ENCODE measurements around the gene EFCAB7. TPM values are rescaled to one million over a fixed set of nuclear protein-coding genes. Genes with fewer than 3 reads are reported as not detected.

EFCAB7 gene
- total RNA-seq, 1 donor from 2014 or later, result 4.7 TPM

DNA sequence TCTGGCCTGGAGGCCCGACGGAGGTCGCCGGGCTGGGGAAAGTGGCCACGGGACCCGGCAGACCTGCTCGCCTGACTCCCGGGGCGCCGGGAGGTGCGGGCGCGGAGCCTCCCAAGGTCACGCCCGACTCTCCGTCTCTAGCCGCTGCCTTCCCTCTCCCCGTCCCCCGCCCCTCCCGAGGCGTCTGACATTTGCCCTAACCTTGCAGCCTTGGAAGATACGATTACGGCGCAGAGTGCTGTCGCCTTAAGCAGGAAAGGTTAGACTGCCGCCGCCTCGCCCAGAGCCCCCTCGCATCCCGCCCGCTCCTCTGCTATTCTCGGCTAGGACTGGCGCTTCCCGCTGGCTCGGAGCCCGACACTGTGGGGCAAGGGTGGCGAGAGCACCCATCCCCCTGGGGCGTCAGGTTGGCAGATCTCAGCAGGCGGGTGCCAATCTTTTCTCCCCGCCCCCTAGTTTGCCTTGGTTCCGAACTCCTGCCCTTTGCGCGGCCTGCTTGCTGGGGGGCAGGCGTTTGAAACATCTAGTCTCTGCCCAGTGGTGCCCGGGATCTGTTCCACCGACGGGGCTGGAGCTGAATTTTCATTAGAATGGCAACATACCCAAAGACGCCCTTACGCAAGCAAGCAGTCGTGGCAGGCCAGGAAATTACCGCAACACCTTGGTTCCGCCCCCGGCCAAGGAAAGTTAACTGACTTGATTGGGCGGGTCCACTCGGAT is 70.7 kb downstream of the EFCAB7 start:
- DNase-seq (ENCODE audit: low spot score), result peak; percentile 51
- H3K27me3 Mint-ChIP-seq (ENCODE audit: unreplicated experiment), result peaks cover 2% of the 10 kb centered on the region
- H3K27ac Mint-ChIP-seq (ENCODE audit: unreplicated experiment), result peak overlapping the region; percentile 42
- H3K4me1 Mint-ChIP-seq (ENCODE audit: unreplicated experiment), result no peaks in the 10 kb centered on the region
- H3K4me3 Mint-ChIP-seq (ENCODE audit: unreplicated experiment), result peak overlapping the region; percentile 91
- TF ChIP-seq, protein P1, sequence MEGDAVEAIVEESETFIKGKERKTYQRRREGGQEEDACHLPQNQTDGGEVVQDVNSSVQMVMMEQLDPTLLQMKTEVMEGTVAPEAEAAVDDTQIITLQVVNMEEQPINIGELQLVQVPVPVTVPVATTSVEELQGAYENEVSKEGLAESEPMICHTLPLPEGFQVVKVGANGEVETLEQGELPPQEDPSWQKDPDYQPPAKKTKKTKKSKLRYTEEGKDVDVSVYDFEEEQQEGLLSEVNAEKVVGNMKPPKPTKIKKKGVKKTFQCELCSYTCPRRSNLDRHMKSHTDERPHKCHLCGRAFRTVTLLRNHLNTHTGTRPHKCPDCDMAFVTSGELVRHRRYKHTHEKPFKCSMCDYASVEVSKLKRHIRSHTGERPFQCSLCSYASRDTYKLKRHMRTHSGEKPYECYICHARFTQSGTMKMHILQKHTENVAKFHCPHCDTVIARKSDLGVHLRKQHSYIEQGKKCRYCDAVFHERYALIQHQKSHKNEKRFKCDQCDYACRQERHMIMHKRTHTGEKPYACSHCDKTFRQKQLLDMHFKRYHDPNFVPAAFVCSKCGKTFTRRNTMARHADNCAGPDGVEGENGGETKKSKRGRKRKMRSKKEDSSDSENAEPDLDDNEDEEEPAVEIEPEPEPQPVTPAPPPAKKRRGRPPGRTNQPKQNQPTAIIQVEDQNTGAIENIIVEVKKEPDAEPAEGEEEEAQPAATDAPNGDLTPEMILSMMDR (IDR thresholded peaks at IDR 0.05; ENCODE audit: unreplicated experiment), result no peak
- H3K36me3 Mint-ChIP-seq (ENCODE audit: low read depth, unreplicated experiment), result no peaks in the 10 kb centered on the region
- H3K9me3 Mint-ChIP-seq (ENCODE audit: unreplicated experiment), result no peaks in the 10 kb centered on the region

DNA sequence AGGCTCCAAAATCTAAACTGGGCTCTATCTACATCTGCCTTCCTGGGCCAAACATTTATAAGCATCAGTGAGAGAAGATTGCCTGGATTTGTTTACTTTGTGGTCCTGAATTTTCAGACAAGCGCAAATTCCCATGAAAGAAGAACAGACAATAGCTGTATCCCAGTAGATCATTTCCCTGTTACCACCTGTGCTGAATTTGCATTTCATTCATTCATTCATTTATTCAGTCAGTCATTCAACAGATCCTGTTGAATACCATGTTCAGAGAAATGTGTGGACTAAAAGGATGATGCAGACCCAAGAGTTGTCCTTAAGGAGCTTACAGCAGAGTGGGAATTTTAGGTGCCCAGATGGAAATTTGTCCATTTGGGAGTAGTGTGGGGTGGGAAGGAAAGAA is 72.1 kb downstream of the EFCAB7 start:
- Mint-ChIP-seq H3K36me3 (ENCODE audit: low read depth, unreplicated experiment) (no peaks in the 10 kb centered on the region), H3K9me3 (ENCODE audit: unreplicated experiment) (no peaks in the 10 kb centered on the region), H3K27me3 (ENCODE audit: unreplicated experiment) (peaks cover 2% of the 10 kb centered on the region), H3K27ac (ENCODE audit: unreplicated experiment) (no peak overlapping the region), H3K4me1 (ENCODE audit: unreplicated experiment) (no peaks in the 10 kb centered on the region), H3K4me3 (ENCODE audit: unreplicated experiment) (no peak overlapping the region)
- no peak for DNase-seq (ENCODE audit: low spot score)
- TF ChIP-seq, protein P1 (IDR thresholded peaks at IDR 0.05; ENCODE audit: unreplicated experiment), result no peak

DNA sequence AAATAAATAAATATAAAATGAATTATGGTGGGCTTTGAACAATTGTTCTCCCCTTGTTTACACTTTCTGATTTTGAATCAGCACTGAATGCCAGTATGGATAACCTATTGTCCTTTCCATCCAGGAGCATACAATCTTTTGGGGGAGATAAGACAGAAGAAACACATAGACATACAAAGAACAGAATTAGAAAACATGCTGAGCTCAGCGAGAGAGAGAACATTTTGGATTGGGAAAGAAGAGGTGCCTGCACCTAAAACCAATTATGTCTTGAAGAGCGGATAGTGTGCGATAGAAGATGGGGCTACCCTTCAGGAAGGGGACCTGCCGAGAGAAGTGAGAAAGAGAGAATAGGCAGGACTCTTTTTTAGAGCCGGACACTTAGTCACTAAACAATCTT is 76.5 kb downstream of the EFCAB7 start:
- Mint-ChIP-seq H3K27ac (ENCODE audit: unreplicated experiment) (no peak overlapping the region), H3K9me3 (ENCODE audit: unreplicated experiment) (no peaks in the 10 kb centered on the region), H3K36me3 (ENCODE audit: low read depth, unreplicated experiment) (no peaks in the 10 kb centered on the region), H3K4me3 (ENCODE audit: unreplicated experiment) (no peak overlapping the region), H3K27me3 (ENCODE audit: unreplicated experiment) (no peaks in the 10 kb centered on the region), H3K4me1 (ENCODE audit: unreplicated experiment) (peaks cover 11% of the 10 kb centered on the region)
- TF ChIP-seq, protein P1 (IDR thresholded peaks at IDR 0.05; ENCODE audit: unreplicated experiment), result no peak
- DNase-seq (ENCODE audit: low spot score), result no peak

DNA sequence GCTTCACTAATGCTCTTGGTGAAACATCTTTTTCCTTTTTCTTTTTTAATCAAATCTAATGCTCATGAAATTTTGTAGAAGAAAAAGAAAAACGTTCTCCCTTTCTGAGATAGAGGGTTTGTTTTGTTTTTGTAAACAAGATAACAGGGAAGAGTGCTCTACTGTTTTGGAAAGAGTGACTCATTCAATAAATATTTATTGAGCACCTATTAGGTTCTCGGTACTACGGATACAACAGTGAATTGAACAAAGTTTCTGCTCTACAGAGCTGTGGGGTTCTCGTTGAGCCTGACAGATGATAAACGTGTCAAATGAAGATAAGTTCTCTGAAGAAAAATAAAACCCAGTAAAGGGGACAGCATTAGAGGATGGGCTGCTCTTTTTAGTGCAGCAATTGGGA is 76.9 kb downstream of the EFCAB7 start:
- H3K36me3 Mint-ChIP-seq (ENCODE audit: low read depth, unreplicated experiment), result no peaks in the 10 kb centered on the region
- no peak for DNase-seq (ENCODE audit: low spot score)
- TF ChIP-seq, protein P1 (IDR thresholded peaks at IDR 0.05; ENCODE audit: unreplicated experiment), result no peak
- no peak overlapping the region for H3K4me3 Mint-ChIP-seq (ENCODE audit: unreplicated experiment)
- H3K27ac Mint-ChIP-seq (ENCODE audit: unreplicated experiment), result no peak overlapping the region
- peaks cover 11% of the 10 kb centered on the region for H3K4me1 Mint-ChIP-seq (ENCODE audit: unreplicated experiment)
- no peaks in the 10 kb centered on the region for H3K9me3 Mint-ChIP-seq (ENCODE audit: unreplicated experiment)
- no peaks in the 10 kb centered on the region for H3K27me3 Mint-ChIP-seq (ENCODE audit: unreplicated experiment)

DNA sequence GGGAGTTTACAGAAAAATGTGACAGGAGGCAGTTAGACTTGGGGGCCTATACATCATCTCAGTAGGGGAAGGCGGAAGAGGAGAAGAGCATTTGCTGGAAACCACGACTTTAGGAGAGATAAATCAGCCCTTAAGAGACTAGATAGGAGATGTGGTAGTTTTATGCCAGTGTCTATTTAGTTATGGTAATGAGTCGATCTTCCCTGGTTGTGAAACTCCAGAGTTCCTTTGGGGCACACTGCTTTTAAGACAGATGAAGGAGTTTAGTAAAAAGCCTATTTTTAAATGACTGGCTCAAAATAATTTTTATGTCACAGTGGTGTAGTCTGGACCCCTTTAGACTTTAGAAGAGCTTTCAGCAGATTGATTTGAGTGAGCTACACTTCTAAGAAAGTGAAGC is 77.7 kb downstream of the EFCAB7 start:
- no peak overlapping the region for H3K27ac Mint-ChIP-seq (ENCODE audit: unreplicated experiment)
- no peak overlapping the region for H3K4me3 Mint-ChIP-seq (ENCODE audit: unreplicated experiment)
- H3K36me3 Mint-ChIP-seq (ENCODE audit: low read depth, unreplicated experiment), result no peaks in the 10 kb centered on the region
- H3K9me3 Mint-ChIP-seq (ENCODE audit: unreplicated experiment), result no peaks in the 10 kb centered on the region
- no peak for DNase-seq (ENCODE audit: low spot score)
- H3K4me1 Mint-ChIP-seq (ENCODE audit: unreplicated experiment), result peaks cover 11% of the 10 kb centered on the region
- TF ChIP-seq, protein P1 (IDR thresholded peaks at IDR 0.05; ENCODE audit: unreplicated experiment), result no peak
- H3K27me3 Mint-ChIP-seq (ENCODE audit: unreplicated experiment), result no peaks in the 10 kb centered on the region

Data from endothelial cell (in vitro differentiated cells).